22Rv1 (cell line): ENCODE measurements around the gene TUT4.

ENCODE experiments used
- CTCF ChIP-seq: fragments of 450-650 bp; IDR thresholded peaks from 2 replicates; pipeline ENCODE4 v1.5.1; 2017; ENCODE audit warnings: mild to moderate bottlenecking
- ZFX ChIP-seq: fragments of 450-650 bp; IDR thresholded peaks from 2 replicates; pipeline ENCODE4 v1.6.1; 2017; ENCODE audit warnings: antibody characterized with exemption, borderline replicate concordance

DNA sequence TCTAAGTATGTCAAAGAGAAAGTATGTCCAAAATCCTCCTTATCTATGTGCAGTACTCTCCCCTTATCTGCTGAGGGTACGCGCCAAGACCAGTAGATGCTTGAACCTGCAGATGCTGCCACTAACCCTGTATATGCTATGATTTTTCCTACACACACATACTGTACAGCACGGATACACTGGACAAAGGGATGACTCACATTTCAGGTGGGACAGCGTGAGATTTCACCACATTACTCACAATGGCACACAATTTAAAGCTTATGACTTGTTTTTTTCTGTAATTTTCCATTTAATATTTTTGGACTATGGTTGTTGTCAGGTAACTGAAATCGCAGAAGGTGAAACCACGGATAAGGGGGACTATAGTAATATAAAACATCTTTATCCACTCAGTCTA lies 152.8 kb downstream of the TUT4 start:
- TF ChIP-seq CTCF: no peak
- TF ChIP-seq ZFX: no peak
